IPS DF 6.9 (cell line): ENCODE results near the gene MYPOP.

Source experiments
- DNase-seq: peaks from one replicate; pipeline ENCODE4 v3.0.0-alpha.2; 2013; ENCODE audit warnings: low read depth, low spot score
- H3K27ac ChIP-seq: one replicate; pipeline ENCODE4 v1.5.1; 2013; ENCODE audit warnings: low read length, control low read depth
- H3K27me3 ChIP-seq: 2 replicates; pipeline ENCODE4 v1.6.1; 2013; ENCODE audit warnings: mild to moderate bottlenecking, low read length; ENCODE audit not compliant: control insufficient read depth, insufficient read depth
- H3K36me3 ChIP-seq: 2 replicates; pipeline ENCODE4 v1.6.1; 2013; ENCODE audit warnings: low read length; ENCODE audit not compliant: control insufficient read depth, insufficient read depth
- H3K4me1 ChIP-seq: 2 replicates; pipeline ENCODE4 v1.6.1; 2013; ENCODE audit warnings: low read length; ENCODE audit not compliant: control insufficient read depth, insufficient read depth
- H3K4me3 ChIP-seq: 2 replicates; pipeline ENCODE4 v1.5.1; 2013; ENCODE audit warnings: mild to moderate bottlenecking, low read length
- H3K9me3 ChIP-seq: 2 replicates; pipeline ENCODE4 v1.6.1; 2013; ENCODE audit warnings: low read length, inconsistent platforms; ENCODE audit not compliant: control insufficient read depth, insufficient read depth
- WGBS: extraction: QIAGEN DNeasy Blood & Tissue Kit; methylation state at CpG from one replicate; pipeline ENCODE4 v1.1.7; 2013; ENCODE audit warnings: mixed read lengths, missing lambda C conversion rate; ENCODE audit not compliant: insufficient read length, insufficient coverage; 5-methylcytosine and 5-hydroxymethylcytosine counted together

The MYPOP gene

DNA sequence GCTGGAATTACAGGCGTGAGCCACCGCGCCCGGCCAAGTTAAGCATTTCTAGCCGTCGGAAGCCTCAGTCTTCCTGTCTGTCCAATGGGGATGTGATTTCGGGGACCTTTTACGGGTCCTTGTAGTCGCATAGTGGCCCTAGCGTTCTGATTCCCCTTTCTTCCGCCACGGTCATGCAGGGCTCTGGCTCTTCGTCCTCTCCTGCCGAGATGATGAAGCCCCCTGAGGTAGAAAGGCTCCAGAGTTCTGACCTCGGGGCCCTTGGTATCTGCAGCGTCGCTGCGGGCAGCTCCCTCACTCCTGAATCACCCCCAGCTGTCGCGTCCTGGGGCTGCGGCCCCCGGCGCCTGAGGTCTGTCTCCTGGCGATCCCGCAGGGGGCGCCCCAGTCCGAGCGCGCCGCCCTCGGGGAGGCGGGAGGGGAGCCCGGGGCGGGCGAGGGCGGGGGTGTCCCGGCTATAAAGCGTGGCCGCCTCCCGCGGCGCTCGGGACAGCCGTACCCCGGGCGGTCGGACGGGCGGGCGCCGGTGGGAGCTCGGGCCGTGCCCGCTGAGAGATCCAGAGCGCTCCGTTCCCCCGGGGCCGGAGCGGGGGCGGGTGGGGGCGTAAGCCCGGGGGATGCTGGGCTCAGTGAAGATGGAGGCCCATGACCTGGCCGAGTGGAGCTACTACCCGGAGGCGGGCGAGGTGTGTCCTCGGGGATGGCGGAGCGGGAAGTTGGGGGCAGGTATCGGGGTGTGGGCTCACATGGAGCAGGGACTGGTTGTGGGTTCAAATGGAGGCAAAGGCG, 38.4 kb downstream of the MYPOP start, which contains the start of gene FOXA3:
Gene FOXA3 (plus strand): TSS at position 487 of the 789 bp plus-strand sequence. CDS start 131 bp downstream, at position 618.
- H3K4me3 ChIP-seq, result peak within 1 kb of the TSS; percentile 78; the same call in 1 of the 2 replicates
- H3K27ac ChIP-seq, result no peak within 1 kb of the TSS
- no peaks in the 10 kb centered on the region for H3K27me3 ChIP-seq
- no CpG with 5 or more reads among the region's 71 CpGs for WGBS
- no peaks in the 10 kb centered on the region for H3K4me1 ChIP-seq
- no peak for DNase-seq
- no peaks in the 10 kb centered on the region for H3K9me3 ChIP-seq
- H3K36me3 ChIP-seq, result no peaks in the 10 kb centered on the region

- H3K36me3 ChIP-seq, result no peaks in the 10 kb centered on the region
- H3K9me3 ChIP-seq, result no peaks in the 10 kb centered on the region
- H3K27ac ChIP-seq, result no peak overlapping the region
- no CpG with 5 or more reads among the region's 22 CpGs for WGBS
- peak overlapping the region; percentile 78; the same call in 1 of the 2 replicates for H3K4me3 ChIP-seq
- H3K4me1 ChIP-seq, result no peaks in the 10 kb centered on the region
- DNase-seq, result no peak
- H3K27me3 ChIP-seq, result no peaks in the 10 kb centered on the region
Measured at GRCh38 chr19:45863335-45863839, 39.0 kb downstream of the MYPOP start.

DNA sequence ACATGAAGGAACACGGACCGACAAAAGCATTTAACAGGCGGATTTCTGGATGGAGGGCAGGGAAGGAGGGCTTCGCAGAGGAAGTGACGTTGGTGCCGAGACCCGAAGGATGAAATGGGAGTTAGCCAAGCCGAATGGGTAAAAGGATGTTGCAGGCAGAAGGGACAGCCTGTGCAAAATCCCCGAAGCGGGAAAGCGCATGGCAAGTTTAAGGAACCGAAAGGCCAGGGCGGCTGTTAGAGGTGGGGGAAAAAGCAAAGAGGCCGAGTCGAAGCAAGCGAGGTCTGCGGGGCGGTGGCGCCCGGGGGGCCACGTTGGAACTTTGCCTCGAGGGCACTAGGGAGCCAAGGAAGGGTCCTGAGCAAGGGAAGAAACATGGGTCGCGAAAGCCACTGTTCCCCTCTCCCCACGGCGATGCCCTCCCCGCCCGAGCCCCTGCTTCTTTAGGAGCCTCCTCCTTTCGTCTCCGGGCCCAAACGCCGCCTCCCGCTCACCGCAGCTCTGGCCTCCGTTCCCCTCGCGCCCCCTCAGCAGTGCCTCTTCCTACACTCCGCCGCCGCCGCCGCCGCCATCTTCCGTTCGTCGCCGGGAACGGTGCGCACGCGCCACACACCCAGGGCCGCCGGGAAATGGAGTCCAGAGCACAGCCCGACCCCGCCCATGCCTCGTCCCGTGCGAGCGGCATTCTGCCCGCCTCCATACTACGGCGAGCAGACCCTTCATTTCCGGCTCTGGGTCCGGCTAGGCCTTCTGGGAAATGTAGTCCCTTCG, 39.7 kb downstream of the MYPOP start, which contains the start of gene SYMPK:
Gene SYMPK (minus strand): TSS at position 584 of the 771 bp plus-strand sequence. CDS start 8,652 bp downstream, outside the sequence.
- WGBS, result no CpG with 5 or more reads among the region's 65 CpGs

DNA sequence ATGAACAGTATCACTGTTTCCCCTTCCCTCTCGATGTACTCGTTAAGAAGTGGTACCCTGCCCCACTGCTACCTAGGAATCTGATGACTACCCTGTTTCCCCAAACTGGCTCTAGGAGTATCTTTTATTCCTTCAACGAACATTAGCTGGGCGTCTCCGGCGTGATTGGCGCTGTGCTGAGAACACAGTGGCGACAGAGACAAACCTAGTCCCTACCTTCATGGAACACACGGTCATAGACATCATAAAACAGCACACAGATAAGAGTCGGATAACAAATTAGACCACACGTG, 40.2 kb downstream of the MYPOP start:
- Histone ChIP-seq H3K9me3 (no peaks in the 10 kb centered on the region), H3K27ac (no peak overlapping the region), H3K36me3 (no peaks in the 10 kb centered on the region), H3K4me1 (no peaks in the 10 kb centered on the region), H3K27me3 (no peaks in the 10 kb centered on the region), H3K4me3 (peak overlapping the region; percentile 88; the same call in 1 of the 2 replicates)
- no CpG with 5 or more reads among the region's 11 CpGs for WGBS
- DNase-seq, result no peak

More for the DNA sequence above, 39.7 kb downstream of the MYPOP start, which contains the start of gene SYMPK:
- H3K36me3 ChIP-seq, result no peaks in the 10 kb centered on the region
- DNase-seq, result peak; percentile 98
- H3K9me3 ChIP-seq, result no peaks in the 10 kb centered on the region
- no peaks in the 10 kb centered on the region for H3K27me3 ChIP-seq
- no peak within 1 kb of the TSS for H3K27ac ChIP-seq
- H3K4me1 ChIP-seq, result no peaks in the 10 kb centered on the region
- peak within 1 kb of the TSS; percentile 88 for H3K4me3 ChIP-seq

DNA sequence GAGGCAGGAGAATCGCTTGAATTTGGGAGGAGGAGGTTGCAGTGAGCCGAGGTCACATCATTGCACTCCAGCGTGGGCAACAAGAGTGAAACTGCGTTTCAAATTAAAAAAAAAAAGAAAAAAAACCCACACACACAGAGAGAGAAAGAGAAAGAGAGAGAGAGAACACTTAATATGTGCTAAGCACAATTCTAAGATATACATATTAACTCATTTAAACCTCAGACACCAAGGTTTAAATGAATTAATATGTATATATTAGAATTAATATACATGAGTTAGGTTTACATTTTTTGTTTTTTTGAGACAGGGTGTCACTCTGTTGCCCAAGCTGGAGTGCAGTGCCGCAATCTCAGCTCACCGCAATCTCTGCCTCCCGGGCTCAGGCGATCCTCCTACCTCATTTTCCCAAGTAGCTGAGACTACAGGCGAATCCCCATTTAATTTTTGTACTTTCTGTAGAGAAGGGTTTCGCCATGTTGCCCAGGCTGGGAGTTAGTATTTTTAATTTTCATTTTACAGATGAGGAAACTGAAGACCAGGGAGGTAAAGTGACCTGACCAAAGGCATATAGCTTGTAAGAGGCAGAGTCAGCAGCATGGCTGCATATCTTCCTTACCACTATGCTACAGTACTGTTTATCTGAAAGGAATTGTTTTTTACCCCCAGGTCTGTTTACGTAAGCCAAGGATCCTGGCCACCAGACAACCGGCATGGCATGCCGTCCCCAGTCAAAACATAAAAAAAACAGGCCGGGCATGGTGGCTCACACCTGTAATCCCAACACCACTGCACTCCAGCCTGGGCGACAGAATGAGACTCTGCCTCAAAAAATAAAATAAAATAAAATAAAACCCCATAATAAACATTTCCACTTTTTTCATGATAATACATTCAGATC, 41.8 kb downstream of the MYPOP start:
- Histone ChIP-seq H3K36me3 (no peaks in the 10 kb centered on the region), H3K9me3 (no peaks in the 10 kb centered on the region), H3K27me3 (no peaks in the 10 kb centered on the region), H3K27ac (no peak overlapping the region), H3K4me3 (no peak overlapping the region), H3K4me1 (no peaks in the 10 kb centered on the region)
- no CpG with 5 or more reads among the region's 15 CpGs for WGBS
- no peak for DNase-seq

- H3K4me3 ChIP-seq, result no peak overlapping the region
- WGBS, result no CpG with 5 or more reads among the region's 16 CpGs
- peaks cover 33% of the 10 kb centered on the region for H3K36me3 ChIP-seq
- H3K9me3 ChIP-seq, result no peaks in the 10 kb centered on the region
- no peak for DNase-seq
- no peak overlapping the region for H3K27ac ChIP-seq
- H3K27me3 ChIP-seq, result no peaks in the 10 kb centered on the region
- H3K4me1 ChIP-seq, result no peaks in the 10 kb centered on the region
Measured at GRCh38 chr19:45854167-45854778, 48.1 kb downstream of the MYPOP start.

DNA sequence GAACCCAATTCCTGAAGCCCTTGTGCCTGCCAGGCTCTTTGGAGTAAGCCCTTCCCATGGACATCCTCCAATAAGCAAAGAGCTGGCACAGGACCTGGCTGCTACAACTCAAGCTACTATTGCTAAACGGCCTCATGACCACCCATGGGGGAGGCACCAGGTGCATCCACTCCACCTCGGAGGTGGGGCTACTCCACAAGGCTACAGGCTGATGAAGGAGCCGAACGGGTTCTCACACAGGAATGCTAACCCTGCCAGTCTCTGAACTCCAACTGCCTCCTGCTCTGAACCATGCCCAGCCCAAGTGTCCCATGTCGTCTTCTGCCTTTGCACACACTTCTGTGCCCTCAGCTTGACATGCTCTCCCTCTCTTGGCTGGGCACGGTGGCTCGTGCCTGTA, 49.4 kb downstream of the MYPOP start:
- no peaks in the 10 kb centered on the region for H3K4me1 ChIP-seq
- WGBS, result no CpG with 5 or more reads among the region's 7 CpGs
- H3K36me3 ChIP-seq, result peaks cover 41% of the 10 kb centered on the region

DNA sequence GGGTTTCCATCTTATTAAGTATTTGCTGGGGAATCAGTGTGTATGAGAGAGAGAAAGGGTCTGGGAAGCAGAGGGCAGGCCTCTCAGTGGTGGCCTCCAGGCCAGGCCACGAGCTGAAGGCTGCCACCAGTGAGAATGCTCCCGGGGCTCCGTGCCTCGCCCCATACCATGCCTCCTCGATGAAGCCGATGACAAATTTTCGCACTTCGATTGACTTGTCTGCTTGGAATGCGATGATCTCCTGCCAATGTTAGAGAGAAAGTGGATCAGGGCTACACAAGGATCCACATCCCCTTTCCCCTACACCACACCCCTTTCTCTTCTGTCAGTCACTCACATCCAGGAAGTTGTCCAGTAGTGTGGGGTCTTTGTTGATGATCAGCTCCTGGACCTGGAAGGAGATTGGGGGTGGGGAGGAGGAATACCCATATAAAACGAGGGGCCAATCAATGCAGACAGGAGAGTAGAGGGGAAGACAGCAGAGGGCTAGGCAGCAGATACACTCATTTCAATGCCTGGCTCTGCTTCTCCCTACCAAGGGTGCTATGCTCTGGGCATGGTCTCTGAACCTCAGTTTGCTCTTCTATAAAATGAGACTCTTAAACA, 50.2 kb downstream of the MYPOP start:
- no peak overlapping the region for H3K27ac ChIP-seq
- no peak for DNase-seq
- no CpG with 5 or more reads among the region's 10 CpGs for WGBS
- no peaks in the 10 kb centered on the region for H3K27me3 ChIP-seq
- no peak overlapping the region for H3K4me3 ChIP-seq
- no peaks in the 10 kb centered on the region for H3K4me1 ChIP-seq
- no peaks in the 10 kb centered on the region for H3K9me3 ChIP-seq
- peaks cover 47% of the 10 kb centered on the region for H3K36me3 ChIP-seq

More for the DNA sequence above, 49.4 kb downstream of the MYPOP start:
- Histone ChIP-seq H3K27ac (no peak overlapping the region), H3K27me3 (no peaks in the 10 kb centered on the region), H3K4me3 (no peak overlapping the region), H3K9me3 (no peaks in the 10 kb centered on the region)
- no peak for DNase-seq

DNA sequence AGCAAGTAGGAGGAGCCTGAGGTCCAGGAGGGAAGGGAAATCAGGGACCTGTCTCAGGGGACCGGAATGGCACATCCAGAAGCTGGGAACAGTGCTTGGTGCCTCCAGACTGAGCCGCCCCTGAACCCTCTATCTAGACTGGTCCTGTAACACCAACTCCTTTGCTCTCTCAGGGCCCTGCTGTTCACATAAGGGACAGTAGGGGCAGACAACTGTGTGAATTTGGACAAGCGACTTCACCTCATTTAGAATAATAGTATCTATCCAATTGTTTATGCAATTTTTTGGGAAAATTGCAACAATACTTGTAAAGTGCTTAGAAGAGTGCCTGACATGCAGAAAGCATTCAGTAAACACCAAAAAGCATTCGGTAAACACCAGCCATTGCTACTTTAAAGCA, 53.5 kb downstream of the MYPOP start:
- H3K27ac ChIP-seq, result no peak overlapping the region
- no peak overlapping the region for H3K4me3 ChIP-seq
- H3K27me3 ChIP-seq, result no peaks in the 10 kb centered on the region
- no peak for DNase-seq
- H3K4me1 ChIP-seq, result no peaks in the 10 kb centered on the region
- H3K9me3 ChIP-seq, result no peaks in the 10 kb centered on the region
- no CpG with 5 or more reads among the region's 4 CpGs for WGBS
- peaks cover 42% of the 10 kb centered on the region for H3K36me3 ChIP-seq
